Prostate gland (tissue), 2 donors: Measurements from ENCODE around the gene EPHA1.

Experiments used
- POLR2AphosphoS5 ChIP-seq: sonication (generic); formaldehyde crosslinking; IDR thresholded peaks from one replicate; pipeline ENCODE4 v1.6.1; 2017; ENCODE audit warnings: antibody characterized with exemption
- TF ChIP-seq, protein P1 (sequence below), 4 experiments: fragments of 200-600 bp in 2 of 4; fragments of 450-650 bp in 2 of 4; sonication (generic) in 2 of 4; IDR thresholded peaks; 1 replicate in 3 of 4; 2 replicates in 1 of 4; pipeline ENCODE4 v1.5.1; 2016 to 2019; ENCODE audit warnings: antibody characterized with exemption in 4 of 4, mild to moderate bottlenecking in 2 of 4, moderate library complexity in 2 of 4

DNA sequence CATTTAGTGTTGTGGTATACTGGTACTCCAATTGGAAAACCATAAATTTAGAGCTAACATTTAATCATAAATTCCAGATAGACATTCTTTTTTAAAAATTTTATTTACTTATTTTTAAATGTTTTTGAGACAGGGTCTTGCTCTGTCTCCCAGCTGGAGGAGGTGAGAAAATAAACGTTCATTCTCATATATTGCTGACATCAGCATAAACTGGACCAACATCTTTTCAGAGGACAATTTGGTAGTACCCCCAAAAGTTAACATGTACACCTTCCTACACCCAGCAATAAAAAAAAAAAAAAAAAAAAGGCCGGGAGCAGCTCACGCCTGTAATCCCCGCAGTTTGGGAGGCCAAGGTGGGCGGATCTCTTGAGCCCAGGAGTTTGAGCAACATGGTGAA lies 39.8 kb upstream of the EPHA1 start:
- TF ChIP-seq, protein P1, sequence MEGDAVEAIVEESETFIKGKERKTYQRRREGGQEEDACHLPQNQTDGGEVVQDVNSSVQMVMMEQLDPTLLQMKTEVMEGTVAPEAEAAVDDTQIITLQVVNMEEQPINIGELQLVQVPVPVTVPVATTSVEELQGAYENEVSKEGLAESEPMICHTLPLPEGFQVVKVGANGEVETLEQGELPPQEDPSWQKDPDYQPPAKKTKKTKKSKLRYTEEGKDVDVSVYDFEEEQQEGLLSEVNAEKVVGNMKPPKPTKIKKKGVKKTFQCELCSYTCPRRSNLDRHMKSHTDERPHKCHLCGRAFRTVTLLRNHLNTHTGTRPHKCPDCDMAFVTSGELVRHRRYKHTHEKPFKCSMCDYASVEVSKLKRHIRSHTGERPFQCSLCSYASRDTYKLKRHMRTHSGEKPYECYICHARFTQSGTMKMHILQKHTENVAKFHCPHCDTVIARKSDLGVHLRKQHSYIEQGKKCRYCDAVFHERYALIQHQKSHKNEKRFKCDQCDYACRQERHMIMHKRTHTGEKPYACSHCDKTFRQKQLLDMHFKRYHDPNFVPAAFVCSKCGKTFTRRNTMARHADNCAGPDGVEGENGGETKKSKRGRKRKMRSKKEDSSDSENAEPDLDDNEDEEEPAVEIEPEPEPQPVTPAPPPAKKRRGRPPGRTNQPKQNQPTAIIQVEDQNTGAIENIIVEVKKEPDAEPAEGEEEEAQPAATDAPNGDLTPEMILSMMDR (IDR thresholded peaks at IDR 0.05), result no peak
- no peak for TF ChIP-seq POLR2AphosphoS5
